GM19193 (cell line): Measurements from ENCODE around the gene SH3BGRL3.

Experiments
- POLR2A ChIP-seq: IDR thresholded peaks from 4 replicates; pipeline ENCODE4 v1.6.1; 2011; ENCODE audit not compliant: insufficient read depth, insufficient read length; ENCODE audit errors: extremely low read depth

Gene SH3BGRL3

DNA sequence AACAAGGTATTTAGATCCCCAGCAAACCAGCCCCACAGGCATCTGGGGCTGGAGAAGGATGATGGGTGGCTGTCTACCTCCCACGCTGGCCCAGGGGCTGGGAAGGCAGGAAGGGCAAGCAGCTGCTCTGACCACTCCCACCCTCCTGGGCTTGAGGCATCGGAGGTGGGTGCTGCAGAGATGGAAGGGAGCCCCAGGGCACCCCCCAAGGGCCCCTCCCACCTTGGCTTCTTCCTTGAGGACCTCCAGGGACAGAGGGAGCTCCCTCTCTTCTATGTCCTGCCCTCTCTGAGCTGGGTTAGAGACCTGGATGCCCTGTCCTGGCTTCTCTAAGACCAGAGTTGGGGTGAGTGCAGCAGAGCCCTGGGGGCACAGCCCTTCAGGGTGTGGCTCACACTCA, 41.0 kb downstream of the SH3BGRL3 start:
- TF ChIP-seq POLR2A, result no peak

DNA sequence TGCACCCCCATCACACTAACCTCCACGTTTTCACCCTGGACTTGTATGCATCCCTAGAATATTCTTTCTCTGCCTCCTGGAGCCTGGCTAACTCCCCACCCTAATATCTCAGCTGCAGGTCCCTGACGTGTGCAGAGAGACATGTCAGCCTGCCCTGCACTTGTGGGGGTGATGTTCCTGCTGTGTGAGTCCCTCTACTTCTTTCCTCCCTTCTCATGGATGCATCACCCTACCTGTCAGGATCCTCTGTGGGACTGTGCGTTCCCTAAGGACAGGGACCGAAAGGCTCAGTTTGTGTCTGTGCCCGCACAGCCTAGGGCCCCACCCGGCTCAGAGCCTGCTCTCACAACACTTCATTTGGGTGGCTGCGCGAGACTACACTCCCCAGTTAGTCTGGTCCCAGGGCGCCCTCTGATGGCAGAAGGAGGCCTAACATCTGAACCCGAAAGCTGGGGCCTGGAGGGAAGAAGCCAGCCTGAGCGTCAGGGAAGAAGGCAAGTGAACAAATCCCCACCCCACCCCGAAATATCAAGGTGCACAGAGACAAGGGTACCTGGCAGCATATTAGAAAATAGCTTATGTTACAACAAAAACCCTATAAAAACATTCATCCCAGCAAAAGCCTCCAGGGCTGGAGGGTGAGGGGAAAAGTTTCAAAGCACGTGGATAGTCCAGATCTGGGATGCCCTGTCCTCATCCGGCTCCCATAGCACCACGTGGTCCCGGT, 41.6 kb downstream of the SH3BGRL3 start:
- TF ChIP-seq POLR2A, result no peak

DNA sequence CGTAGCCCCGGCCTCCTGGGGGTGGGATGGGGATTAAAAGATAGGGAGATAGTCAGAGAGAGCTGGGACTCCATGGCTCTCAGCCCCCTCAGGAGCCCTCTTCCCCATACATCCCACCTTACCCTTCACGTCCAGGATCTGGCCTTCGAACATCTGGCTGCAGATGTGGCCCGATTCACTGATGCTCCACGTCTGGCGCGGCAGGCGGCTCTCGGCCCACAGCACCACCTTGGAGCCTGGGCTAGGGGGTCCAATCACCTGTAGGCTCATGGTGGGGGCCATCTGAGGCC, 42.1 kb downstream of the SH3BGRL3 start:
- TF ChIP-seq POLR2A, result no peak

DNA sequence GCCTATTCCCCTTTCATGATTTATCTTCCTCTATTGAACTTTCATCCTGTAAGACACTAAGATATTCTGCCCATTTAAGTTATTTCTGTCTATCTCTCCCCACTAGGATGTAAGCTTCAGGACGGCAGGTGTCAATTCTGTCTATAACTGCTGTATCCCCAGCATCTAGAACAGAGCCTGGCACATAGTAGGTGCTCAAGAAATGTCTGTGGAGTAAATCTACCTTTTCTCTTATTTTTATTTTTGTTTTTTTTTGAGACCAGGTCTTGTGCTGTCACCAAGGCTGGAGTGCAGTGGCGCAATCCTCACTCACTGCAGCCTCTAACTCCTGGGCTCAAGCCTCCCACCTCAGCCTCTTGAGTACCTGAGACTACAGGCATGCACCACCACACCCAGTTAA, 43.5 kb downstream of the SH3BGRL3 start:
- TF ChIP-seq POLR2A, result no peak

DNA sequence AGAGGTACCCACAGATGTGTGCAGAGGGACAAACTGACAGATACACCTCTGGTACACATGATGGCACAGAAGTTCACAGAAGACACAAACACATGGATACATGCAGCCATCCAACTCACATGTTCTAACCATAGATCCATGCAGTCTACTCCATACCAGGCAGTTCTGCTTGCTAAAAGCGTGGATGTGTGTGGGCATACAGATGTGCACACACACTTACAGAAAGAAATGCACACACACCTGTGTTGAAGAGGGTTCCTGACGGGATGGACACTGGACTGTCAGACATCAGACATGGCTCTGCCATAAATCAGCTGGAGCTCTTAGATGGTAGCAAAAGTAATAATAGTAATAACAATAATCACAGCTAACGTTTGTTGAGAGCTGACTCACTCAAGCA, 44.7 kb downstream of the SH3BGRL3 start:
- TF ChIP-seq POLR2A, result no peak

DNA sequence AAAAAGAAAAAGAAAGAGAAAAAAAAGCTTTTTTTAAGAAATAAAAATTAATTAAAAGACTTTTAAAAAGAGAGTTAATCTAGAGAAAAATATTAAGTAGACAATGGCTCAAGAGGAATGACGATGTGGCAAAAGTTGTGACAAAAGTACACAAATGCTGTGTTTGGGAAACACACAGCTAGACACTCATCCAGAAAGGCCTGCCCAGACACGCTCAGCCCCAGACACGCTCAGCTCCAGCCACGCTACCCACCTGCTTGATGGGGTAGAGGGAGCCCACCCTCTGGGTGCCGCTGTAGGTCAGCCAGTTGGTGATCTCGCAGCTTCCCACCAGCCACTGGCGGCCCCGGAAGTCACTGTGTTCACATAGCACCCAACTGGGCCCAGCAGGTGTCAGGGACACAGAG, 48.1 kb downstream of the SH3BGRL3 start:
- no peak for TF ChIP-seq POLR2A

DNA sequence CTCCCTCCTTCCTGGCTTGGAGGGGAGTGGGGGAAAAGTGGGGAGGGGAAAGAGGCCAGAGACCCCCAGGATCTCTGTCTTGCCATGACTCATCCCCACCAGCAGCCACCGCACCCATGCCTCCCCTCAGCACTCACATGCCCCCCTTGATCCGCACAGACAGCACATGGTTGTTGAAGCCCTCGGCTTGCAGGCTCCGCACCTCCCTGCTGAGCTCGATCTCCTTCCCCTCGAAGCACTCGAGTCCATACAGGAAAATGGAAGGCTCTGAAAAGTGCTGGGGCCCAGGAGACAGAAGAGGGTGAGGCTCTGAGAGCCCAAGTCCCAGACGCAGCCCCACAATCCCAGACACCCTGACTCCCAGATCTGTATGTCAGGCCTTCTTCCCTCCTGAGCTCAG, 48.7 kb downstream of the SH3BGRL3 start:
- no peak for TF ChIP-seq POLR2A

DNA sequence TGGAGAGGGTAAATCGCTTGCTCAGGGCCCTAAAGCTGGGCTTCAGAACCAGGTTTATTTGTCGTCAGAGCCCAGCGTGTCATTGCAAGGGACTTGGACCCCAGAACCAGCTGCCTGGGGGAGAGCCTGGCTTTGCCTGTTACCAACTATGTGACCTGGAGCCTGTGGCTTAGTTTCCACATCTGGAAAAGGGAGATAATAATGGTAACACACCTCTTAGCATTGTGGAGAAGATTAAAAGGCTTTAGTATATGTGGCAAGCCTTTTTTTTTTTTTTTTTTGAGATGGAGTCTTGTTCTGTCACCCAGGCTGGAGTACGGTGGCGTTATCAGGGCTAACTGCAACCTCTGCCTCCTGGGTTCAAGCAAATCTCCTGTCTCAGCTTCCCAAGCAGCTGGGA, 50.4 kb downstream of the SH3BGRL3 start:
- TF ChIP-seq POLR2A, result no peak
